Vagina (tissue), 2 donors: ENCODE measurements around the gene GRAMD1B.

ENCODE experiments used
- CTCF ChIP-seq, 3 experiments: fragments of 450-650 bp in 2 of 3; fragments of 200-600 bp in 1 of 3; sonication (generic) in 1 of 3; IDR thresholded peaks; one replicate each; pipeline ENCODE4 v1.5.1; 2017 to 2019; ENCODE audit warnings: antibody characterized with exemption in 3 of 3, mild to moderate bottlenecking in 2 of 3, moderate library complexity in 2 of 3
- POLR2A ChIP-seq, 2 donors: fragments of 450-650 bp; IDR thresholded peaks; one replicate each; pipeline ENCODE4 v1.6.1; 2017; ENCODE audit warnings: antibody characterized with exemption in 2 of 2, mild to moderate bottlenecking in 2 of 2, moderate library complexity in 2 of 2
- POLR2AphosphoS5 ChIP-seq, 2 donors: sonication (generic); formaldehyde crosslinking; IDR thresholded peaks; one replicate each; pipeline ENCODE4 v1.9.0; 2017; ENCODE audit warnings: antibody characterized with exemption in 2 of 2, mild to moderate bottlenecking in 2 of 2, low read depth in 1 of 2; ENCODE audit not compliant: insufficient read depth in 1 of 2

GRCh38 chr11:123391646-123392348 is 38.3 kb upstream of the GRAMD1B start:
- no peak for TF ChIP-seq POLR2A (IDR thresholded peaks at IDR 0.05)
- no peak for TF ChIP-seq CTCF (IDR thresholded peaks at IDR 0.05)
- no peak for TF ChIP-seq POLR2AphosphoS5 (IDR thresholded peaks at IDR 0.05; ENCODE audit: insufficient read depth in 1 of 2, low read depth in 1 of 2)
